SIG-M5 treated with dmso at 0.1 percent for 504 hours (cell line): ENCODE data around the gene ARG1.
A peak's percentile ranks its signal among the peaks of the same experiment; 100 is the strongest.

ENCODE experiments used
- DNase-seq: peaks from one replicate; lab custom pipeline; 2025; ENCODE audit not compliant: unreplicated experiment; lab: John Stamatoyannopoulos, UW

Gene ARG1

GRCh38 chr6:131581523-131581922, 8.5 kb downstream of the ARG1 start:
- peak; percentile 14 for DNase-seq

- no peak for DNase-seq
Measured at GRCh38 chr6:131586543-131586942, 13.5 kb downstream of the ARG1 start.

- no peak for DNase-seq
Measured at GRCh38 chr6:131587909-131588308, 14.9 kb downstream of the ARG1 start.

GRCh38 chr6:131588643-131589042, 15.6 kb downstream of the ARG1 start:
- no peak for DNase-seq

- DNase-seq = no peak
Measured at GRCh38 chr6:131592935-131593334, 19.9 kb downstream of the ARG1 start.

- DNase-seq = no peak
Measured at GRCh38 chr6:131594074-131594473, 21.0 kb downstream of the ARG1 start.

- DNase-seq = peak; percentile 0
Measured at GRCh38 chr6:131597446-131597845, 24.4 kb downstream of the ARG1 start.

- DNase-seq = no peak
Measured at GRCh38 chr6:131600716-131601115, 27.7 kb downstream of the ARG1 start.

GRCh38 chr6:131602781-131603312, 29.8 kb downstream of the ARG1 start:
- DNase-seq = no peak

- no peak for DNase-seq
Measured at GRCh38 chr6:131613296-131613925, 40.4 kb downstream of the ARG1 start.

GRCh38 chr6:131615275-131615674, 42.2 kb downstream of the ARG1 start:
- no peak for DNase-seq

- DNase-seq = peak; percentile 90
Measured at GRCh38 chr6:131627724-131628682, 55.0 kb downstream of the ARG1 start, which contains the start of gene MED23. Gene MED23, minus strand, starts transcription at chr6:131628242. Its CDS starts 193 bp downstream, at chr6:131628049.

- no peak for DNase-seq
Measured at GRCh38 chr6:131628726-131629125, 55.7 kb downstream of the ARG1 start.

- DNase-seq = no peak
Measured at GRCh38 chr6:131629651-131630050, 56.6 kb downstream of the ARG1 start.

GRCh38 chr6:131631625-131632289, 58.7 kb downstream of the ARG1 start:
- DNase-seq = no peak
